Endometrial microvascular endothelial cells (primary cell): ENCODE measurements around the gene ZDHHC7. TPM values are rescaled to one million over a fixed set of nuclear protein-coding genes. Genes with fewer than 3 reads are reported as not detected.

ENCODE experiments used
- in situ Hi-C: cut with HindIII; loops from 2 replicates; pipeline ENCODE4 v1.10.0; 2017; ENCODE audit warnings: low sequenced_read_pairs, low pct_unique_long_range_greater_than_20kb; ENCODE audit errors: inconsistent ontology term
- total RNA-seq: library from RNA; depleted of rRNA; stranded (reverse); fragments of >200 nt; gene quantifications from one replicate; pipeline ENCODE4 v1.2.3, GENCODE V29; 2015; ENCODE audit errors: inconsistent ontology term

The ZDHHC7 gene
- total RNA-seq, 1 donor from 2014 or later: 51.4 TPM

DNA sequence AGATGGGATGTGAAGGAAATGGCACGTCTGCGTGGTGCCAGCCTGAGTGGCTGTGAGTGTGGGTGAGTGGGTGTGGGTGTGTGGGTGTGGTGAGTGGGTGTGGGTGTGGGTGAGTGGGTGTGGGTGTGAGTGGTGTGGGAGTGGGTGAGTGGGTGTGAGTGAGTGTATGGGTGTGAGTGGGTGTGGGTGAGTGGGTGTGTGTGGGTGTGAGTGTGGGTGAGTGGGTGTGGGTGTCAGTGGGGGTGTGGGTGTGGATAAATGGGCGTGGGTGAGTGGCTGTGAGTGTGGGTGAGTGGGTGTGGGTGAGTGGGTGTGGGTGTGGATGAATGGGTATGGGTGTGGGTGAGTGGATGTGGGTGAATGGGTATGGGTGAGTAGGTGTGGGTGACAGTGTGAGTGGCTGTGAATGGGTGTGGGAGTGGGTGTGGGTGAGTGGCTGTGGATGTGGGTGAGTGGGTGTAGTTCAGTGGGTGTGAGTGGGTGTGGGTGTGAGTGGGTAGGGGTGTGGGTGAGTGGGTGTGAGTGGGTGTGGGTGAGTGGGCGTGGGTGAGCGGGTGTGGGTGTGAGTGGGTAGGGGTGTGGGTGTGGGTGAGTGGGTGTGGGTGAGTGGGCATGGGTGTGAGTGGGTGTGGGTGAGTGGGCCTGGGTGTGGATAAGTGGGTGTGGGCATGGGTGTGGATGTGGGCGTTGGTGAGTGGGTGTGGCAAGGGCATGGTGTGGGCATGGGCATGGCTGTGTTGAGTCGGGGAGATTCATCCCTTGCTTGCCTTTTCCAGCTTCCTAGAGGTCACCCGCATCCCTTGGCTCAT is 80.8 kb downstream of the ZDHHC7 start:
- in situ Hi-C loops: no loop called here

DNA sequence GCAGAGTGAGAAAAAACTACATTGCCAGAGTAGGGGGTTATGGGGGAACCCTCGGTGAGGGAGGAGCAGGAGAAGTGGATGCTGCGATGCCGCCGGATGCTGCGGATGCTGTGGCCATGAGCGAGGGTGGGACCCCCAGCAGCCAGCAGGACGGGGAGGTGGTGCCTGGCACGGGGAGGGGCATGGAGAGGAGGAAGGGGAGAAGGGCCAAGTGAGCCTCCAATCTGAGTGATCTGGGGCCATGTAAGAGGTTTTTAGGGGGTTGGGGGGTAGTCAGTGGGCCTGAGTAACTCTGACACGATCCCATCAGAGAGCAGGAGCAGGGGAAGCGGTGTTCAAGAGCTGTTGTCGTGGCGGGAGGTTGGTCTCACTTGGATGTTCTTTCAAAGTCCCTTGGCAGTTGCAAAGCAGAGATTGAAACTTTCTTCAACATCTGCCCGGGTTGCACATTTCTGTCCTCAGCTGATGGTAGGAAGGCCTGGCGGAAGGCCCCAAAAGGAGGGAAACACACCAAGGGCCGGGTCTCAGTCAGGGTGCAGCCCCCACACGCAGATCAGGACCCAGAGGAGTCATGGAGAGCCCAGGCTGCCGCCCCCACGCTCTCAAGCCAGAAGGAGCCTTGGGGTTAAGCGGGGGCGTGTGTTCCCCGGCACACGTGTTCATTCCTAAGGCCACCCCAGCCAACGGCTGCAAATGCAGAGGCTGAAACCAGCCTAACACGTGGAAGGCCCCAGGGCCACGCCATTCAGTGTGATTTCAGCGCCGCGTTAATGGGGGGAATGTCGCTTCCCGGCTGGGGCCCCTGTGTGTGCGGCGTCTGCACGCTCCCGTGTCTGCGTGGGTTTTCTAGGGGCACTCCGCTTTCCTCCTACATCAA is 81.7 kb downstream of the ZDHHC7 start:
- in situ Hi-C loops: no loop called here

DNA sequence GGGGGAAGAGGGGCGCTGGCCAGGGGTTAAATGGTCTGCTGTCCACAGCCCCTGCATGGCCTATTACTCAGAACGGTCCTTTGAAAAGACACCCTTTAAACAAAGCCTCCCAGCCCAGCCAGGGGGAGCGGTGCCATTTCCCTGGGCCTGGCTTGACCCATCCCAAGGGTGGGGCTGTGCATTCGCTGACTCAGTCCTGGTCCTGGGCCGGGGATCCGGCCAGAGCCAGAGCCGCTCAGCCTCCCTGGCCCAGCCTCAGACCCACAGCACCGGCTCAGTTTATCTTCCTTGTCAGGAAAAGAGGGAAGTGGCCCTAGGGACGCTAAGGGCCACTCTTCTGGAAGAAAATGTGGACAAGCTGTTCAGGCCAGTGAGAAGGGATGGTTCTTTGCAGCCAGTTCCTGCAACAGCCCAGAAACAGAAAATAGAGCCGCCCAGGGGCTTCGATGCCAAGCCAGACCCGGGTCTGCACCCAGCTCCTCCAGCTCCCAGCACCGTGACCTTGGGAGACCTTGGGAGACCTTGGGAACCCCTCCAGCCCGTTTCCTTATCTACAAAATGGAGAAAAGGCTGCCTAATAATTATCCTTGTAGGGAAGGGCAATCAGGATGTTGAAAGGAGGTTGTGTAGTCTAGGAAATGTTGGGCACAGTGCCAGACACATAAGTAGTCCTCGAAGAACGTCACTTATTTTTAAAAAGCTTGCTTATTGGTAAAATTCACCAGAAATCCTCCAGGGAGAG is 82.5 kb downstream of the ZDHHC7 start:
- in situ Hi-C loops: no loop called here

DNA sequence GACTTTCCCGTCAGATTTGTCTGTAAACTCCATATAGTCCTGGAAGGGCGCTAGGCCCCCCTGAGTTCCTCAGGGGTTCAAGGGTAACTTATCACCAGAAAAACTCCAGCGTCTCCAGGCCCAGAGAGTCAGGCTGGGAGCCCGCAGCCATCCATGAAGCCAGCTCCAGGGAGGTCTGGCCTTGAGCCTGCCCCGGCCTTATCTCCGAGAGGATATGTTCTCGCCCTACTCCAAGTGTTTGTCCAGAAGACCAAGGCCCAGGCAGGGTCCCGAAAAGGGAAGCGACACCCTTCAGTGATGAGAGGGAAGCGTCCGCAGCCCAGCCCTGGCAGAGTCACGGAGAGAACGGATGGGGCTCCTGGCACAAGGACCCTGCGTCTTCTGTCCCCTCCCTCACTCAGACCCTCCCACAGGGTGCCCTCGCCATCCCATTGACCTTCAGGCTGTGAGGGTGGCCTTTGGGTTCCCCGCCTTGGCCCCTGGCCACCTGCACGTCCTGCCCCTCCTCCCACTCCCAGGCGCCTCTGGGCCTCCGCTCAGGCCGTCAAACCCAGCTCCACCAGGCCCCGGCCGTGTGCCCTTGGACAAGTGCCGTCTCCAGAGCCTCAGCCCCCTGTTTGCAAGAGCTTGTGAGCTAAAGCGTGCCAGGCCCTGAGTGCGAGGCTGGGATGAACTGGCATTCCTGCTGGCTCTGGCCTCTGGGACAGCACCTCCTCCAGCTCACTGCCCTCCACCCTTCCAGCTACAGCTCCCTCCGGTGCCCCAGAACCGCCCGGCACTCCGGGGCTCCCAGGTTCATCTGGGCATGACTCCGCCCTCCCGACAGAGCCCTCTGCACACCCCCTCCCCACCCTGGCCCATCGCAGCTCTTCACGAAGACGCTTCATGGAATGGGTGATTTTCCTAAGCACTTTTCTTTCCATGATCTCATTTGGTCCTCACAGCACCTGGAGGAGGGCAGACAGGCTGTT is 83.4 kb downstream of the ZDHHC7 start:
- in situ Hi-C loops: no loop called here

DNA sequence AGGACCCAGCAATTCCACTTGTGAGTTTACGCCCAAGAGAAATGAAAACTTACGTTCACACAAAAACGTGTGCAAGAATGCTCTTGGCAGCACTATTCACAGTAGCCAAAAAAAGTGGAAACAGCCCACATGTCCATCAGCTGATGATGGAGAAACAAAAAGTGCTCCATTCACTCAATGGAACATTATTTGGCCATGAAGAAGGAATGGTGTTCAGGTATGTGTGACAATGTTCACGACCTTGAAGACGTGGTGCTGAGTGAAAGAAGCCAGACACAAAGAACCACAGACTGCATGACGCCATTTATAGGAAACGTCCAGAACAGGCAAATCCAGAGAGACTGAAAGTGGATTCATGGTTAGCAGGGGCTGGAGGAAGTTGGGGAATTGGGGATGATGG is 84.9 kb downstream of the ZDHHC7 start:
- in situ Hi-C loops: no loop called here

DNA sequence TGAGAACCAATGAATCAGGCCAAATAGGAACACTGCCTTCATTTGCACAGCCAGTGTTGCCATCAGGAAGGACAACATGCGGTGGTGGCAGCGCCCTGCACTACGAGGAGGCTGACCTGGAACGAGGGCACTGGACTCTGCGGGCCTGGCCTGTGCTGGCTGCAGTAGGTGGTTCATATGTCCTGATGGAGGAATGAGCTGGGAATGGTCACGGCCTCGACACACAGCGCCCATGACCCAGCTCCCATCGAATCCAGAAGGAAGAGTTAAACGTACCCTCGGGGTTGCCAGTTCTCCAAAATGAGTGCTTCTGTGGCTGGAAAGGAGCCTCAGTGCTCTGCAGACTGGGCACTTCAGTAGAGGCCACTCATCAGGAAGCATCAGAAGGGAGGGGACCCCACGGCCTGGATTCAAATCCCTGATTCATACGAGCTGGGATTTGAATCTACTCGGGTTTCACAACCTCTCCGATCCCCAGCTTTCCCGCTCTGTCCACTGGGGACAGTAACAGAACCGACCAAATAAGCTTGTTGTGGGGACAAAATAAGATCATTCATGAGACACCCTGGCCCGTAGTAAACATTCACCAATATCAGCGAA is 85.5 kb downstream of the ZDHHC7 start:
- in situ Hi-C loops: no loop called here

DNA sequence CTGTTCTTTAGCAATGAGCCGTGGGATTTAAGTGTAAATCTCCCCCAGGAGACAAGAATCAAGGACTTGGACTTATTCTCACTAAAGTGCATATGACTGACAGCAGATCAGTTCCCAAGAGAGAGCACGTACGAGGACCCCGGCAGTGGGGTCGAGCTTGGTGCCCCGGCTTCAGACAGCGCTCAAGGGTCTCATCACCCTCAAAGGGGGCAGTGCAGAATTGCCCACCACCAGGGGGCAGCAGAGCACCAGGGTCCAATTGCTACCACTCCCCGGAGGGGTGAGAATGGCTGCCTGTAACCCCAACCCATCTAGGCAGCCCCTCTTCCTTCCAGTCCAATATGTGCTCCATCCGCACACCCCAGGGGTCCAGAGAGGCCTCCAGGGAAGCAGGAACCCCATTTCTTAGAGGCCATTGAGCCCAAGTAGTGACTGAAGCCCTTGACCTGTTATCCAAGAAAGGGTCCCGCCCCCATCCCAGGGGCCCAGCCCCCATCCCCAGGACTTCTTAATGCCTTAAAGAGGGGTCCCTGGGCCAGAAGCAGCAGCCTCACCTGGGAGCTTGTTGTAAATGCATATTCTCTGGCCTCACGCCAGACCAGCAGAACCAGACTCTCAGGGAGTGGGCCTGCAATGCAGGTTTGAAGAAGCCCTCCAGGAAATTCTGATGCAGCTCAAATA is 86.1 kb downstream of the ZDHHC7 start:
- in situ Hi-C loops: no loop called here

DNA sequence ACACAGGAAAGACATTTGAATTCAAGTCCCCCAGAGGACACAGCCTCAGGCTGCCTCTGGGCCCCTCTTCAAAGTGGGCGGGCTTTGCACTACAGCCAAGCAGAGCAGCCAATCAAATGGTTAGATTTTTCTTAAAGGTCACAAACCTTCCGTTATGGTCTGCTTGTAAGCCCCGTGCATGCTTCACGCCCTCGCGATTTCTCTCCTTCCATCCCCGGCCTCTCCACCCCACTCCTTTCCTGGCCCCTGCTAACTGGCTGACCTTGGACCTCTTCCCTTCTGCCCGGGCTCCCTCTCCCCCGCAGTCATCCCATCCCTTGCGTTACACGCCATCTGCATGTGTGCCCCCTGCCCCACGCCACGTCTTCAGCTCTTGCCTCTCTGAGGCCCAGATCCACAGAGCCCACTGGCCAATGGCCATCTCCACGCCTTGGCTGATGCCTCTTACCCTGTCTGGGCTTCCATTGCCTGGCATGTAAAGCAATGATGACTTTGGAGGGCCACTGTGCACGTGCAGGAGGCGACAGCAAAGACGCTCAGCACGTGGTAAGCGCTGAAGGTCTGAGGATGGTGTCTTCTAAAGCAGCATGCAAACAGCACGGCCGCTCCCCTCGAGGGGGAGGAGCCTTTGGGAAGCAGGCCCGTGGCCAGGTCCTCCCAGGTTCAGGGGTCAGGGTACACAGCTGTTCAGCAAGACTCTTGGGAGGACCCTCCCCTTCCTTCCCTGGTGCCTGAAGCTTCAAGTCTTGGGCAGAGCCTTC is 86.8 kb downstream of the ZDHHC7 start:
- in situ Hi-C loops: no loop called here

Other genes with a start within 250 kb of the ZDHHC7 start
- gene CRISPLD2, start 191.6 kb downstream of the ZDHHC7 start, total RNA-seq: 8.6 TPM
- 9.0 TPM for gene KIAA0513, start 16.3 kb upstream of the ZDHHC7 start, total RNA-seq
- gene CIBAR2, start 100.9 kb upstream of the ZDHHC7 start, total RNA-seq: not detected